ENCODE results near the gene LYZL4. TPM values are rescaled to one million over a fixed set of nuclear protein-coding genes. Genes with fewer than 3 reads are reported as not detected.

The LYZL4 gene
- total RNA-seq, 1 donor from 2014 or later, result not detected

DNA sequence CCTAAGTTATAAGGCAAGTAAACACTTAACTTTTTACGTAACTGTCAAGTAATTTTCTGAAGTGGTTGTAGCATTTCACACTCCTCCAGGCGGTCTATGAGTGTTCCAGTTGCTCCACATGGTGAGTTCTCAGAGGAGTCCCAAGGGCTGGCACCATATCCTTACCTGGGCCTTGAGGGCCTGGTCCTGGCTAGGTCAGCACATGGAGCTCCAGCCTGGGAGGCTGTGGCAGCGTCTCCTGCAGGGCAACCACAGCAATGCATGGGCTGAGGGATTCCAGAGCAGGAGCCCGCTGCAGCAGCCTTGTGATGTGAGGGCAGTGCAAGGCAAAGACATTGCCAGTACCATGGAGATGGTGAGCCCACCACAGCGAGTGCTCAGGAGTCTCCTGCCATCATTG, 32.2 kb upstream of the LYZL4 start:
- H3K27ac Mint-ChIP-seq (ENCODE audit: unreplicated experiment), result no peak overlapping the region
- peaks cover 19% of the 10 kb centered on the region for H3K4me1 Mint-ChIP-seq (ENCODE audit: low read depth, unreplicated experiment)
- no peak for DNase-seq
- no peak overlapping the region for H3K4me3 Mint-ChIP-seq (ENCODE audit: unreplicated experiment)
- peaks cover 6% of the 10 kb centered on the region for H3K27me3 Mint-ChIP-seq (ENCODE audit: unreplicated experiment)
- TF ChIP-seq, protein P1, sequence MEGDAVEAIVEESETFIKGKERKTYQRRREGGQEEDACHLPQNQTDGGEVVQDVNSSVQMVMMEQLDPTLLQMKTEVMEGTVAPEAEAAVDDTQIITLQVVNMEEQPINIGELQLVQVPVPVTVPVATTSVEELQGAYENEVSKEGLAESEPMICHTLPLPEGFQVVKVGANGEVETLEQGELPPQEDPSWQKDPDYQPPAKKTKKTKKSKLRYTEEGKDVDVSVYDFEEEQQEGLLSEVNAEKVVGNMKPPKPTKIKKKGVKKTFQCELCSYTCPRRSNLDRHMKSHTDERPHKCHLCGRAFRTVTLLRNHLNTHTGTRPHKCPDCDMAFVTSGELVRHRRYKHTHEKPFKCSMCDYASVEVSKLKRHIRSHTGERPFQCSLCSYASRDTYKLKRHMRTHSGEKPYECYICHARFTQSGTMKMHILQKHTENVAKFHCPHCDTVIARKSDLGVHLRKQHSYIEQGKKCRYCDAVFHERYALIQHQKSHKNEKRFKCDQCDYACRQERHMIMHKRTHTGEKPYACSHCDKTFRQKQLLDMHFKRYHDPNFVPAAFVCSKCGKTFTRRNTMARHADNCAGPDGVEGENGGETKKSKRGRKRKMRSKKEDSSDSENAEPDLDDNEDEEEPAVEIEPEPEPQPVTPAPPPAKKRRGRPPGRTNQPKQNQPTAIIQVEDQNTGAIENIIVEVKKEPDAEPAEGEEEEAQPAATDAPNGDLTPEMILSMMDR (IDR thresholded peaks at IDR 0.05; ENCODE audit: partially characterized antibody, unreplicated experiment), result no peak
- no peaks in the 10 kb centered on the region for H3K9me3 Mint-ChIP-seq (ENCODE audit: unreplicated experiment)
- no peaks in the 10 kb centered on the region for H3K36me3 Mint-ChIP-seq (ENCODE audit: unreplicated experiment)

DNA sequence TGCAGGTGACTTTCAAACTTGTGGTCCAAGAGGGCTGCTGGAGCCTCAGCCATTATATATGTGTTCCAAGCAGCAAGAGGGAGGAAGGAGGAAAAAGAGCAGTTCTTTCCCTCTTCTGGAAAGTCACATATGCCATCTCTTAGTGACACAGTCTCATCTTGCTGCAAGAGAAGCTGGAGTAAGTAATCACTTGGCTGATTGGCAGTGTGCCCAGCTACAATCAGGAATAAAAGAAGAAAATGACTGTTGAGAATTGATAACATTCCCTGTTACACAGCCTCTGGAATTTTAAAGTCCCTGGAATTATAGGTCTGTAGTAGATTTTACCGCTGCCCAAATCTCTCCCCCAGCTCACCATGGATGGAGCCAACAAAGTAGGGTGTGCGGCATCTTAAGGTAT, 31.4 kb upstream of the LYZL4 start:
- Mint-ChIP-seq H3K27ac (ENCODE audit: unreplicated experiment) (no peak overlapping the region), H3K27me3 (ENCODE audit: unreplicated experiment) (peaks cover 6% of the 10 kb centered on the region)

DNA sequence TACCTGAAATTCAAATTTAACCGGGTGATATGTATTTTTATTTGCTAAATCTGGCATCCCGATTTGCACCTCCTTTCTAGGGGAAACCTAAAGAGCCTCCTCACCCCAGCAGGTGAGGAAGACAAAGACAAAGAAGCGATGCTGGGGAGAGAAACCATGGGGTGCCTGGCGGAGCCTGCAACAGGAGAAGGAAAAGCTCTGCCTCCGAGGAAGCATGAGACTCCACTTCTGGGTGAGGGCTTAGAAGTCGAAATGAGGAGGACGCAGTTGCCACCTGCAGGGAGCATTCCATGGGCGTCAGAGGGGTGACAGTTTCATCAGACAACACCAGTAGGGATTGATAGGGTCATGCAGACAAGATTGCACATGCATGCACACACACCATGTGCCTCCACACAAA, 30.5 kb upstream of the LYZL4 start:
- Mint-ChIP-seq H3K4me1 (ENCODE audit: low read depth, unreplicated experiment) (peaks cover 19% of the 10 kb centered on the region), H3K36me3 (ENCODE audit: unreplicated experiment) (no peaks in the 10 kb centered on the region), H3K27me3 (ENCODE audit: unreplicated experiment) (peaks cover 5% of the 10 kb centered on the region), H3K9me3 (ENCODE audit: unreplicated experiment) (no peaks in the 10 kb centered on the region), H3K27ac (ENCODE audit: unreplicated experiment) (no peak overlapping the region), H3K4me3 (ENCODE audit: unreplicated experiment) (no peak overlapping the region)
- DNase-seq, result no peak
- TF ChIP-seq, protein P1 (IDR thresholded peaks at IDR 0.05; ENCODE audit: partially characterized antibody, unreplicated experiment), result no peak

More for the DNA sequence above, 31.4 kb upstream of the LYZL4 start:
- H3K4me1 Mint-ChIP-seq (ENCODE audit: low read depth, unreplicated experiment), result peaks cover 19% of the 10 kb centered on the region
- no peaks in the 10 kb centered on the region for H3K9me3 Mint-ChIP-seq (ENCODE audit: unreplicated experiment)
- DNase-seq, result no peak
- H3K36me3 Mint-ChIP-seq (ENCODE audit: unreplicated experiment), result no peaks in the 10 kb centered on the region
- TF ChIP-seq, protein P1 (IDR thresholded peaks at IDR 0.05; ENCODE audit: partially characterized antibody, unreplicated experiment), result no peak
- H3K4me3 Mint-ChIP-seq (ENCODE audit: unreplicated experiment), result no peak overlapping the region

DNA sequence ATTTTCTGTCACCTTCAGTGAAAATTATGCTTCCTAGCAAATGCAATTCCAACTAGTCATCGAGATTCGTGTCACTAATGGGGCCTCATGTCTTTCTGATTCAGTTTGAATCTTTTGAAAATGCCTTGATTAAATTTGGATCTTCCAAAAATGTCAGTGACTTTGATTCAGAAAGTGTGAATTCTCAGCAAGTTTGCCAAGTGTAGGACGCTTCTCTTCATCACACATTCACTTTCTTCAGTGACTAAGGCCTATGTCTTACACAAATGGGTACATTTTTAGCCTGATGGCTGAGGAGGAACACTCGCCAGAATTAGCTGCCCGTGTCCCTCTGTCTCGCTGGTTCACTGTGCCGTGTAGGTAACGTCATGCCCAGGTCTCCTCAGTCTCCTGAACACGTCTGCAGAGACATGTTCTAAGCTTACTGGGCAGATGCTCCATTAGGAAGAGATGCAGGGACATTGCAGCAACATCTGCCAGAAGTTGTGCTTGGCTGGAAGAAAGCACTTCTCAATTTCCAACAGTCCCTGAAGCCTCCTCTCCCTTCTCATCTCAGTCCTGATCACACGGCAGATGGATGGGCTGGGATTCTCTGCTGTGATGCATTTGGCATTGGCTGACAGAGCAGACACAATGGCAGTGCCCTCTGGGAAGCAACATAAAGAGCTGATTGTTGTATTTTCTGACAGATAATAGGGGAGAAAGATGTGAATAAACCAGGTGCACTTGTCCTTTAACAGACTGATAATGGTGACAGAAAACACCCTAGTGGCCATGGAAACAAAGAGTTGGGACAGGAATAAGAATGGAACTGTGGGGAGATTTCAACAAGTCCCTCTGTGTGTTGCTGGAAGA, 29.1 kb upstream of the LYZL4 start:
- H3K36me3 Mint-ChIP-seq (ENCODE audit: unreplicated experiment), result no peaks in the 10 kb centered on the region
- no peak overlapping the region for H3K4me3 Mint-ChIP-seq (ENCODE audit: unreplicated experiment)
- H3K4me1 Mint-ChIP-seq (ENCODE audit: low read depth, unreplicated experiment), result peaks cover 19% of the 10 kb centered on the region
- H3K27me3 Mint-ChIP-seq (ENCODE audit: unreplicated experiment), result peaks cover 4% of the 10 kb centered on the region
- peak overlapping the region; percentile 69 for H3K27ac Mint-ChIP-seq (ENCODE audit: unreplicated experiment)
- TF ChIP-seq, protein P1 (IDR thresholded peaks at IDR 0.05; ENCODE audit: partially characterized antibody, unreplicated experiment), result no peak
- no peak for DNase-seq
- no peaks in the 10 kb centered on the region for H3K9me3 Mint-ChIP-seq (ENCODE audit: unreplicated experiment)

DNA sequence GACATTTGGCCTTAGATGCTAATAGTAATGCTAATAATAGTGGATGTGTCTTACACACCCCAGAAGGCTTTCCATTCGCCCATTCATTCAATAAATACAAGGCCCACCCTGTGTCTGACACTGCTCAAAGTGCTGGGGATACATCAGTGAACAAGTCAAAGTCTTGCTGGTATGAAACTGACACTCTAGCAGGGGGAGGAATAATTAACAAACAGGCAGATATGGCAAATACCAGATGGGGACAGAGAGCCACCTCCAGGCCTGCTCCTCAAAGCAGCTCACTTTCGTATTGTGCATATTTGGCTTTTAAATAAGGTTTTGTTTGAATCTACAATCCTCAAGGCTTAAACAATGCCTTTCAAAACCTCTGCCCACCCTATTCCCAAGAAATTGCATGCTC, 28.3 kb upstream of the LYZL4 start:
- TF ChIP-seq, protein P1 (IDR thresholded peaks at IDR 0.05; ENCODE audit: partially characterized antibody, unreplicated experiment), result no peak
- peaks cover 1% of the 10 kb centered on the region for H3K27me3 Mint-ChIP-seq (ENCODE audit: unreplicated experiment)

More for the DNA sequence above, 28.3 kb upstream of the LYZL4 start:
- Mint-ChIP-seq H3K4me3 (ENCODE audit: unreplicated experiment) (no peak overlapping the region), H3K36me3 (ENCODE audit: unreplicated experiment) (no peaks in the 10 kb centered on the region), H3K9me3 (ENCODE audit: unreplicated experiment) (no peaks in the 10 kb centered on the region), H3K4me1 (ENCODE audit: low read depth, unreplicated experiment) (peaks cover 19% of the 10 kb centered on the region), H3K27ac (ENCODE audit: unreplicated experiment) (peak overlapping the region; percentile 59)
- DNase-seq, result no peak
